SK-N-SH treated with all-trans-retinoic acid at 6 μM for 48 hours (cell line): ENCODE data around the gene REXO4.
A peak's percentile ranks its signal among the peaks of the same experiment; 100 is the strongest.

ENCODE experiments used
- ATAC-seq: fragments of 200-7000 bp; cut with Tn5 transposase; 3 replicates; pipeline ENCODE4 v1.9.1; 2020; ENCODE audit warnings: mild to moderate bottlenecking, moderate library complexity
- ARNTL ChIP-seq: fragments of 450-650 bp; formaldehyde crosslinking; IDR thresholded peaks from 2 replicates; pipeline ENCODE4 v1.5.0; 2020; ENCODE audit warnings: low read depth, mild to moderate bottlenecking, moderate library complexity, borderline replicate concordance
- BACH2 ChIP-seq: fragments of 250-450 bp; sonication (Bioruptor Pico); IDR thresholded peaks from 2 replicates; pipeline ENCODE4 v1.9.0; 2021; ENCODE audit warnings: mild to moderate bottlenecking, borderline replicate concordance
- ESRRG ChIP-seq: fragments of 250-450 bp; sonication (Bioruptor Pico); IDR thresholded peaks from 2 replicates; pipeline ENCODE4 v1.6.1; 2021; ENCODE audit warnings: mild to moderate bottlenecking
- GLIS3 ChIP-seq: fragments of 250-450 bp; sonication (Bioruptor Pico); IDR thresholded peaks from 2 replicates; pipeline ENCODE4 v1.5.0; 2020; ENCODE audit warnings: mild to moderate bottlenecking, moderate library complexity
- ISL1 ChIP-seq: fragments of 250-450 bp; sonication (Bioruptor Pico); IDR thresholded peaks from 2 replicates; pipeline ENCODE4 v2.1.2; 2022; ENCODE audit warnings: mild to moderate bottlenecking, moderate library complexity
- OSR1 ChIP-seq: fragments of 250-450 bp; sonication (Bioruptor Pico); IDR thresholded peaks from 2 replicates; pipeline ENCODE4 v1.8.0; 2022; ENCODE audit warnings: moderate library complexity, mild to moderate bottlenecking, inconsistent platforms
- RARB ChIP-seq: fragments of 250-450 bp; sonication (Bioruptor Pico); IDR thresholded peaks from 2 replicates; pipeline ENCODE4 v1.8.0; 2021; ENCODE audit warnings: mild to moderate bottlenecking, moderate library complexity
- SNAI2 ChIP-seq: fragments of 250-450 bp; sonication (Bioruptor Pico); IDR thresholded peaks from 2 replicates; pipeline ENCODE4 v1.5.0; 2020; ENCODE audit warnings: mild to moderate bottlenecking, moderate library complexity
- TCF4 ChIP-seq: fragments of 250-450 bp; sonication (Bioruptor Pico); IDR thresholded peaks from 2 replicates; pipeline ENCODE4 v1.8.0; 2021; ENCODE audit warnings: mild to moderate bottlenecking, moderate library complexity, borderline replicate concordance
- TOX ChIP-seq: fragments of 250-450 bp; sonication (Bioruptor Pico); IDR thresholded peaks from 2 replicates; pipeline ENCODE4 v1.8.0; 2021; ENCODE audit warnings: mild to moderate bottlenecking, moderate library complexity, borderline replicate concordance
- ZC3H10 ChIP-seq: fragments of 250-450 bp; sonication (Bioruptor Pico); IDR thresholded peaks from 2 replicates; pipeline ENCODE4 v1.5.1; 2021; ENCODE audit warnings: mild to moderate bottlenecking, moderate library complexity
- ZFP30 ChIP-seq: fragments of 450-650 bp; formaldehyde crosslinking; IDR thresholded peaks from 2 replicates; pipeline ENCODE4 v1.5.0; 2022; ENCODE audit warnings: mild to moderate bottlenecking, moderate library complexity
- ZNF565 ChIP-seq: fragments of 450-650 bp; formaldehyde crosslinking; conservative IDR thresholded peaks from 2 replicates; pipeline ENCODE4 v1.5.0; 2020; ENCODE audit warnings: low read depth, mild to moderate bottlenecking, moderate library complexity
- ZNF8 ChIP-seq: fragments of 450-650 bp; formaldehyde crosslinking; IDR thresholded peaks from 2 replicates; pipeline ENCODE4 v1.5.0; 2020; ENCODE audit warnings: mild to moderate bottlenecking, moderate library complexity
- TF ChIP-seq, protein P1 (sequence below): fragments of 250-450 bp; sonication (Bioruptor Pico); IDR thresholded peaks from 2 replicates; pipeline ENCODE4 v1.8.0; 2021; ENCODE audit warnings: low read depth, mild to moderate bottlenecking, moderate library complexity, borderline replicate concordance
- TF ChIP-seq, protein P2 (sequence below): fragments of 250-450 bp; sonication (Bioruptor Pico); IDR thresholded peaks from 2 replicates; pipeline ENCODE4 v1.5.0; 2020; ENCODE audit warnings: mild to moderate bottlenecking, moderate library complexity
- TF ChIP-seq, protein P3 (sequence below): fragments of 250-450 bp; sonication (Bioruptor Pico); IDR thresholded peaks from 2 replicates; pipeline ENCODE4 v1.5.1; 2020; ENCODE audit warnings: low read depth, mild to moderate bottlenecking, moderate library complexity
- TF ChIP-seq, protein P4 (sequence below): fragments of 250-450 bp; sonication (Bioruptor Pico); IDR thresholded peaks from 2 replicates; pipeline ENCODE4 v1.8.0; 2020; ENCODE audit warnings: mild to moderate bottlenecking, moderate library complexity, borderline replicate concordance

The REXO4 gene

DNA sequence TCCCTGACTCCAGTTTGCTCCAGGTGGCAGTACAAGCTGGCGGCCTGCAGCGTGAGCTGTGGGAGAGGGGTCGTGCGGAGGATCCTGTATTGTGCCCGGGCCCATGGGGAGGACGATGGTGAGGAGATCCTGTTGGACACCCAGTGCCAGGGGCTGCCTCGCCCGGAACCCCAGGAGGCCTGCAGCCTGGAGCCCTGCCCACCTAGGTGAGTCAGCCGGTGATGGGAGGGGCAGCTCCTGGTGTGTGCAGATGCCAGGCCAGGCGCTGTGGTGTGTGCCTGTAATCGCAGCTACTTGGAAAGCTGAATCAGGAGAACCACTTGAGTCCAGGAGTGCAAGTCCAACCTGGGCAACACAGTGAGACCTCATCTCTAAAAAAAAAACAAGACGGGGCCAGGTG is 31.9 kb upstream of the REXO4 start:
- TF ChIP-seq SNAI2 (CRISPR knock-in tag) (no peak), ISL1 (no peak), OSR1 (CRISPR knock-in tag) (no peak)
- TF ChIP-seq, protein P1, sequence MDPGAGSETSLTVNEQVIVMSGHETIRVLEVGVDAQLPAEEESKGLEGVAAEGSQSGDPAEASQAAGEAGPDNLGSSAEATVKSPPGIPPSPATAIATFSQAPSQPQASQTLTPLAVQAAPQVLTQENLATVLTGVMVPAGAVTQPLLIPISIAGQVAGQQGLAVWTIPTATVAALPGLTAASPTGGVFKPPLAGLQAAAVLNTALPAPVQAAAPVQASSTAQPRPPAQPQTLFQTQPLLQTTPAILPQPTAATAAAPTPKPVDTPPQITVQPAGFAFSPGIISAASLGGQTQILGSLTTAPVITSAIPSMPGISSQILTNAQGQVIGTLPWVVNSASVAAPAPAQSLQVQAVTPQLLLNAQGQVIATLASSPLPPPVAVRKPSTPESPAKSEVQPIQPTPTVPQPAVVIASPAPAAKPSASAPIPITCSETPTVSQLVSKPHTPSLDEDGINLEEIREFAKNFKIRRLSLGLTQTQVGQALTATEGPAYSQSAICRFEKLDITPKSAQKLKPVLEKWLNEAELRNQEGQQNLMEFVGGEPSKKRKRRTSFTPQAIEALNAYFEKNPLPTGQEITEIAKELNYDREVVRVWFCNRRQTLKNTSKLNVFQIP (CRISPR knock-in tag) = no peak
- TF ChIP-seq, protein P2, sequence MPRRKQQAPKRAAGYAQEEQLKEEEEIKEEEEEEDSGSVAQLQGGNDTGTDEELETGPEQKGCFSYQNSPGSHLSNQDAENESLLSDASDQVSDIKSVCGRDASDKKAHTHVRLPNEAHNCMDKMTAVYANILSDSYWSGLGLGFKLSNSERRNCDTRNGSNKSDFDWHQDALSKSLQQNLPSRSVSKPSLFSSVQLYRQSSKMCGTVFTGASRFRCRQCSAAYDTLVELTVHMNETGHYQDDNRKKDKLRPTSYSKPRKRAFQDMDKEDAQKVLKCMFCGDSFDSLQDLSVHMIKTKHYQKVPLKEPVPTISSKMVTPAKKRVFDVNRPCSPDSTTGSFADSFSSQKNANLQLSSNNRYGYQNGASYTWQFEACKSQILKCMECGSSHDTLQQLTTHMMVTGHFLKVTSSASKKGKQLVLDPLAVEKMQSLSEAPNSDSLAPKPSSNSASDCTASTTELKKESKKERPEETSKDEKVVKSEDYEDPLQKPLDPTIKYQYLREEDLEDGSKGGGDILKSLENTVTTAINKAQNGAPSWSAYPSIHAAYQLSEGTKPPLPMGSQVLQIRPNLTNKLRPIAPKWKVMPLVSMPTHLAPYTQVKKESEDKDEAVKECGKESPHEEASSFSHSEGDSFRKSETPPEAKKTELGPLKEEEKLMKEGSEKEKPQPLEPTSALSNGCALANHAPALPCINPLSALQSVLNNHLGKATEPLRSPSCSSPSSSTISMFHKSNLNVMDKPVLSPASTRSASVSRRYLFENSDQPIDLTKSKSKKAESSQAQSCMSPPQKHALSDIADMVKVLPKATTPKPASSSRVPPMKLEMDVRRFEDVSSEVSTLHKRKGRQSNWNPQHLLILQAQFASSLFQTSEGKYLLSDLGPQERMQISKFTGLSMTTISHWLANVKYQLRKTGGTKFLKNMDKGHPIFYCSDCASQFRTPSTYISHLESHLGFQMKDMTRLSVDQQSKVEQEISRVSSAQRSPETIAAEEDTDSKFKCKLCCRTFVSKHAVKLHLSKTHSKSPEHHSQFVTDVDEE (CRISPR knock-in tag) = no peak

DNA sequence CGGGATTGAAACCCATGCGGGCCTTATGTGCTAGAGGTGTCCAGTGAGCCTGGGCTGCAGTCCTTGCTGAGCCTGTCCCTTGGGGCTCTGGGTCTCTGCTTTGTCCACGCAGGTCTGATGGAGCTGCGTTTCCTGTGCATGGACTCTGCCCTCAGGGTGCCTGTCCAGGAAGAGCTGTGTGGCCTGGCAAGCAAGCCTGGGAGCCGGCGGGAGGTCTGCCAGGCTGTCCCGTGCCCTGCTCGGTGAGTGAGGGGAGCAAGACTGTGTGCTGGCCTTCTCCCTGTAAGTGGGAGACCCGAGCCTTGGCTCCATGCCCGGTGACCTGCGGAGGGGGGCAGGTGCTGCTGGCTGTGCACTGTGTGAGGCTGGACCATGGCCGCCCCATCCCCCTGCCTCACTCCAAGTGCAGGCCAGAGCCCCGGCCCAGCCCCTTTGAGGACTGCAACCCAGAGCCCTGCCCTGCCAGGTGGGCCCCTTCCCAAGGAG is 30.7 kb upstream of the REXO4 start:
- ATAC-seq = peak; percentile 33; the same call in 2 of the 3 replicates
- TF ChIP-seq, protein P3, sequence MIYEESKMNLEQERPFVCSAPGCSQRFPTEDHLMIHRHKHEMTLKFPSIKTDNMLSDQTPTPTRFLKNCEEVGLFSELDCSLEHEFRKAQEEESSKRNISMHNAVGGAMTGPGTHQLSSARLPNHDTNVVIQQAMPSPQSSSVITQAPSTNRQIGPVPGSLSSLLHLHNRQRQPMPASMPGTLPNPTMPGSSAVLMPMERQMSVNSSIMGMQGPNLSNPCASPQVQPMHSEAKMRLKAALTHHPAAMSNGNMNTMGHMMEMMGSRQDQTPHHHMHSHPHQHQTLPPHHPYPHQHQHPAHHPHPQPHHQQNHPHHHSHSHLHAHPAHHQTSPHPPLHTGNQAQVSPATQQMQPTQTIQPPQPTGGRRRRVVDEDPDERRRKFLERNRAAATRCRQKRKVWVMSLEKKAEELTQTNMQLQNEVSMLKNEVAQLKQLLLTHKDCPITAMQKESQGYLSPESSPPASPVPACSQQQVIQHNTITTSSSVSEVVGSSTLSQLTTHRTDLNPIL (CRISPR knock-in tag) = no peak
- TF ChIP-seq TCF4 (CRISPR knock-in tag) (no peak), ISL1 (no peak), OSR1 (CRISPR knock-in tag) (no peak), SNAI2 (CRISPR knock-in tag) (no peak), TOX (no peak), ZFP30 (CRISPR knock-in tag) (no peak), BACH2 (CRISPR knock-in tag) (no peak), RARB (no peak), GLIS3 (no peak), ESRRG (CRISPR knock-in tag) (no peak)
- TF ChIP-seq, protein P1 (CRISPR knock-in tag) = no peak

More for the DNA sequence above, 31.9 kb upstream of the REXO4 start:
- peak; percentile 30; the same call in 2 of the 3 replicates for ATAC-seq

DNA sequence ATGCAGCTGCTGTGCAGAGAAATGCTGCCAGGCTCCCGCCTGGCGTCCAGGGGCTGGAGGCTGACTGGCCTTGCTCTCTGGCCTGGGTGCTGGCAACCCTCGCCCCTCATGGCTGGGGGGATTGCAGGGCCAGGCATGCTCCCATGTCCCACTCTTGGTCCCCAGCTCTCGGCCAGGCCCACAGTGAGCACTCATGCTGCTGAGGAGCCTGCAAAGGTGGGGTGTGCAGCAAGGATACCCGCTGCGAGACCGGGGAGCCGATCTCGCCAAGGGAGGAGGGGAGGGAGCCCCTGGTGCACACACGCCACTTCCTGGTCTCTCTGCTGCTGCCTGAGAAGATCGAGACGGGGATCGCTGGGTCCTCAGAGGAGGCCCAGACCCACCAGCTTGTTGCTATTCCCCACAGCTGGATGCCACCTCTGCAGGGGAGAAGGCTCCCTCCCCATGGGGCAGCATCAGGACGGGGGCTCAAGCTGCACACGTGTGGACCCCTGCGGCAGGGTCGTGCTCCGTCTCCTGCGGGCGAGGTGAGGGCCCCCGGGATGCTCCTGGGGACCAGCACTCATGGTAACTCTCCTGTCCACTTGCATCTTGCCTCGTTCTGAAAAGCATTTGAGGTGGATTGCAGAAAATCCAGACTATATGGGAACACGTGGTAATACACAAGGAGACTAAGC is 27.6 kb upstream of the REXO4 start:
- no peak for ATAC-seq
- TF ChIP-seq TOX (no peak), OSR1 (CRISPR knock-in tag) (no peak), TCF4 (CRISPR knock-in tag) (no peak), SNAI2 (CRISPR knock-in tag) (no peak), ESRRG (CRISPR knock-in tag) (no peak), GLIS3 (no peak), ZC3H10 (no peak), ZNF8 (no peak), ZNF565 (CRISPR knock-in tag) (no peak), RARB (no peak), ARNTL (CRISPR knock-in tag) (no peak)
- TF ChIP-seq, protein P2 (CRISPR knock-in tag) = no peak
- TF ChIP-seq, protein P4, sequence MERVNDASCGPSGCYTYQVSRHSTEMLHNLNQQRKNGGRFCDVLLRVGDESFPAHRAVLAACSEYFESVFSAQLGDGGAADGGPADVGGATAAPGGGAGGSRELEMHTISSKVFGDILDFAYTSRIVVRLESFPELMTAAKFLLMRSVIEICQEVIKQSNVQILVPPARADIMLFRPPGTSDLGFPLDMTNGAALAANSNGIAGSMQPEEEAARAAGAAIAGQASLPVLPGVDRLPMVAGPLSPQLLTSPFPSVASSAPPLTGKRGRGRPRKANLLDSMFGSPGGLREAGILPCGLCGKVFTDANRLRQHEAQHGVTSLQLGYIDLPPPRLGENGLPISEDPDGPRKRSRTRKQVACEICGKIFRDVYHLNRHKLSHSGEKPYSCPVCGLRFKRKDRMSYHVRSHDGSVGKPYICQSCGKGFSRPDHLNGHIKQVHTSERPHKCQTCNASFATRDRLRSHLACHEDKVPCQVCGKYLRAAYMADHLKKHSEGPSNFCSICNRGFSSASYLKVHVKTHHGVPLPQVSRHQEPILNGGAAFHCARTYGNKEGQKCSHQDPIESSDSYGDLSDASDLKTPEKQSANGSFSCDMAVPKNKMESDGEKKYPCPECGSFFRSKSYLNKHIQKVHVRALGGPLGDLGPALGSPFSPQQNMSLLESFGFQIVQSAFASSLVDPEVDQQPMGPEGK (CRISPR knock-in tag) = no peak
- TF ChIP-seq, protein P3 (CRISPR knock-in tag) = no peak
- TF ChIP-seq, protein P1 (CRISPR knock-in tag) = no peak
